SK-N-SH (cell line): ENCODE measurements around the gene UNC5B.

Source experiments
- EZH2phosphoT487 ChIP-seq: fragments of 200-600 bp; sonication (generic); IDR thresholded peaks from 2 replicates; pipeline ENCODE4 v1.6.1; 2017; ENCODE audit warnings: low read depth, mixed run types, mild to moderate bottlenecking, antibody characterized with exemption, moderate library complexity, borderline replicate concordance
- FOSL2 ChIP-seq: IDR thresholded peaks from 2 replicates; pipeline ENCODE4 v1.4.0; 2012; ENCODE audit warnings: low read depth, mild to moderate bottlenecking, moderate library complexity, borderline replicate concordance
- FOXJ3 ChIP-seq: sonication (generic); formaldehyde crosslinking; IDR thresholded peaks from 2 replicates; pipeline ENCODE4 v1.5.1; 2020; ENCODE audit warnings: mild to moderate bottlenecking, missing genetic modification reagents
- MXI1 ChIP-seq: IDR thresholded peaks from 2 replicates; pipeline ENCODE4 v1.6.1; 2012; ENCODE audit warnings: mild to moderate bottlenecking, low read depth, low read length, improper control_type of control experiment
- NFIC ChIP-seq: IDR thresholded peaks from 2 replicates; pipeline ENCODE4 v1.4.0; 2012; ENCODE audit warnings: borderline replicate concordance
- POLR2AphosphoS5 ChIP-seq: IDR thresholded peaks from 2 replicates; pipeline ENCODE4 v1.6.1; 2012; ENCODE audit warnings: low read depth, low read length
- RFX5 ChIP-seq: IDR thresholded peaks from 2 replicates; pipeline ENCODE4 v1.6.1; 2012; ENCODE audit warnings: mild to moderate bottlenecking, improper control_type of control experiment, low read length
- TAF1 ChIP-seq: IDR thresholded peaks from 2 replicates; pipeline ENCODE4 v1.6.1; 2012; ENCODE audit warnings: low read depth, mild to moderate bottlenecking, low read length, moderate library complexity, borderline replicate concordance
- TEAD4 ChIP-seq: IDR thresholded peaks from 2 replicates; pipeline ENCODE4 v1.4.0; 2012; ENCODE audit warnings: mild to moderate bottlenecking, borderline replicate concordance; ENCODE audit not compliant: insufficient read depth
- YY1 ChIP-seq: IDR thresholded peaks from 2 replicates; pipeline ENCODE4 v1.4.0; 2012; ENCODE audit warnings: low read depth, mild to moderate bottlenecking
- TF ChIP-seq, protein P1 (sequence below): fragments of 200-600 bp; sonication (generic); IDR thresholded peaks from 2 replicates; pipeline ENCODE4 v1.6.1; 2017; ENCODE audit warnings: antibody characterized with exemption, mild to moderate bottlenecking, moderate library complexity
- TF ChIP-seq, protein P2 (sequence below): IDR thresholded peaks from 2 replicates; pipeline ENCODE4; 2012
- TF ChIP-seq, protein P3 (sequence below): IDR thresholded peaks from 2 replicates; pipeline ENCODE4 v1.4.0; 2012; ENCODE audit warnings: low read depth

DNA sequence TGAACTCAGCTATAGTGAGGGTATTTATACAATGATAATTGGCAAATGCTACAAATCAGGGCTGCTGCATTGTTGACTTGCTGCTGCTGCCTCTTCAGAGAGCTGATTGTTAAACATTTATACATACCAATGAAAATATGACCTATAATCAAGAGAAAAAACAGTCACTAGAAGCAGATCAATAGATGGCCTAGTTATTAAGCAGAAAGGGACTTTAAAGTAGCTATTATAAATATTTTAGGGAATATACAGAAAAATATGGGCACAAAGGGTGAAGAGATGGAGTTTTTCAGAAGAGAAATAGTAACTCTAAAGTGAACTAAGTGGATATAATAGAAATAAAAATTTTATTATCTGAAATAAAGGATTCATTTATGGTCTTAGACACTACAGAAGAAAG lies 14.4 kb upstream of the UNC5B start:
- no peak for TF ChIP-seq POLR2AphosphoS5
- no peak for TF ChIP-seq TAF1
- TF ChIP-seq, protein P1, sequence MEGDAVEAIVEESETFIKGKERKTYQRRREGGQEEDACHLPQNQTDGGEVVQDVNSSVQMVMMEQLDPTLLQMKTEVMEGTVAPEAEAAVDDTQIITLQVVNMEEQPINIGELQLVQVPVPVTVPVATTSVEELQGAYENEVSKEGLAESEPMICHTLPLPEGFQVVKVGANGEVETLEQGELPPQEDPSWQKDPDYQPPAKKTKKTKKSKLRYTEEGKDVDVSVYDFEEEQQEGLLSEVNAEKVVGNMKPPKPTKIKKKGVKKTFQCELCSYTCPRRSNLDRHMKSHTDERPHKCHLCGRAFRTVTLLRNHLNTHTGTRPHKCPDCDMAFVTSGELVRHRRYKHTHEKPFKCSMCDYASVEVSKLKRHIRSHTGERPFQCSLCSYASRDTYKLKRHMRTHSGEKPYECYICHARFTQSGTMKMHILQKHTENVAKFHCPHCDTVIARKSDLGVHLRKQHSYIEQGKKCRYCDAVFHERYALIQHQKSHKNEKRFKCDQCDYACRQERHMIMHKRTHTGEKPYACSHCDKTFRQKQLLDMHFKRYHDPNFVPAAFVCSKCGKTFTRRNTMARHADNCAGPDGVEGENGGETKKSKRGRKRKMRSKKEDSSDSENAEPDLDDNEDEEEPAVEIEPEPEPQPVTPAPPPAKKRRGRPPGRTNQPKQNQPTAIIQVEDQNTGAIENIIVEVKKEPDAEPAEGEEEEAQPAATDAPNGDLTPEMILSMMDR = no peak
- TF ChIP-seq, protein P2, sequence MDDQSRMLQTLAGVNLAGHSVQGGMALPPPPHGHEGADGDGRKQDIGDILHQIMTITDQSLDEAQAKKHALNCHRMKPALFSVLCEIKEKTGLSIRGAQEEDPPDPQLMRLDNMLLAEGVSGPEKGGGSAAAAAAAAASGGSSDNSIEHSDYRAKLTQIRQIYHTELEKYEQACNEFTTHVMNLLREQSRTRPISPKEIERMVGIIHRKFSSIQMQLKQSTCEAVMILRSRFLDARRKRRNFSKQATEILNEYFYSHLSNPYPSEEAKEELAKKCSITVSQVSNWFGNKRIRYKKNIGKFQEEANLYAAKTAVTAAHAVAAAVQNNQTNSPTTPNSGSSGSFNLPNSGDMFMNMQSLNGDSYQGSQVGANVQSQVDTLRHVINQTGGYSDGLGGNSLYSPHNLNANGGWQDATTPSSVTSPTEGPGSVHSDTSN = no peak
- TF ChIP-seq YY1 = no peak
- TF ChIP-seq MXI1 = no peak
- no peak for TF ChIP-seq FOSL2
- TF ChIP-seq NFIC = no peak
- TF ChIP-seq FOXJ3 (CRISPR knock-in tag) = no peak
- TF ChIP-seq RFX5 = no peak
- TF ChIP-seq, protein P3, sequence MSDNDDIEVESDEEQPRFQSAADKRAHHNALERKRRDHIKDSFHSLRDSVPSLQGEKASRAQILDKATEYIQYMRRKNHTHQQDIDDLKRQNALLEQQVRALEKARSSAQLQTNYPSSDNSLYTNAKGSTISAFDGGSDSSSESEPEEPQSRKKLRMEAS = no peak
- no peak for TF ChIP-seq EZH2phosphoT487
- no peak for TF ChIP-seq TEAD4
